BJ (cell line): ENCODE results near the gene UBXN6. TPM values are rescaled to one million over a fixed set of nuclear protein-coding genes. Genes with fewer than 3 reads are reported as not detected.

ENCODE experiments used
- CTCF ChIA-PET: fragments of 350-600 bp; formaldehyde crosslinking; extraction: SDS; loops from one replicate; lab custom pipeline; 2021; ENCODE audit warnings: antibody characterized with exemption, inconsistent platforms; lab: Yijun Ruan, JAX
- POLR2A ChIA-PET: fragments of 300-600 bp; sonication (Branson Sonifier 250); formaldehyde crosslinking; extraction: SDS; loops from one replicate; lab custom pipeline; 2021; ENCODE audit warnings: antibody characterized with exemption; lab: Charles Lee
- DNase-seq: peaks from one replicate; pipeline ENCODE4 v3.0.0-alpha.2; 2011; ENCODE audit warnings: low read depth
- H3K27me3 ChIP-seq: 2 replicates; pipeline ENCODE4 v1.6.0; 2011; ENCODE audit warnings: low read length; ENCODE audit not compliant: control insufficient read depth, insufficient read depth
- H3K36me3 ChIP-seq: 2 replicates; pipeline ENCODE4 v1.5.1; 2011; ENCODE audit warnings: low read length; ENCODE audit not compliant: control insufficient read depth, insufficient read depth
- H3K4me3 ChIP-seq: 2 replicates; pipeline ENCODE4 v1.5.1; 2011; ENCODE audit warnings: low read depth, mild to moderate bottlenecking, control low read depth, low read length
- polyA plus RNA-seq: library from polyadenylated mRNA; depleted of rRNA; stranded (reverse); fragments of >200 nt; gene quantifications from 2 replicates; pipeline ENCODE4 v1.2.3, GENCODE V29; 2011
- TF ChIP-seq, protein P1 (sequence below): IDR thresholded peaks from 2 replicates; pipeline ENCODE4 v1.5.1; 2011; ENCODE audit warnings: low read depth, mild to moderate bottlenecking, control low read depth, inconsistent platforms, low read length, moderate library complexity; ENCODE audit not compliant: insufficient read depth

UBXN6 gene
- polyA plus RNA-seq, 1 experiment, result 127 TPM

DNA sequence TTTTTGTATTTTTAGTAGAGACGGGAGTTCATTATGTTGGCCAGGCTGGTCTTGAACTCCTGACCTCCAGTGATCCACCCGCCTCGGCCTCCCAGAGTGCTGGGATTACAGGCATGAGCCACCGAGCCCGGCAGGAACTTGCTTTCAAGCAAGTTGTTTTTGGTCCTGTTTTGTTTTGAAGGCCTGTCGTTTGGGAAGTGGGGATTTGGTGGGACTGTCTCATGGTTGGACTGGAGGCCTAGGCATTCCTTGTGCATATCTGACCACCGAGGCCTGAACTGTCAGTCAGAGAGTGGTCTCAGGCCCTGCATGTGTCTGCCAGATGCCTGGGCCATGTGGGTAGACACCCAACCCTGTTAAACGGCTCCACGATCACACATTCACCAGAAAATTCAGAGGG, 26.3 kb downstream of the UBXN6 start:
- H3K4me3 ChIP-seq, result no peak overlapping the region
- CTCF ChIA-PET, result no interaction called here
- H3K36me3 ChIP-seq, result peaks cover 13% of the 10 kb centered on the region
- DNase-seq, result no peak
- TF ChIP-seq, protein P1, sequence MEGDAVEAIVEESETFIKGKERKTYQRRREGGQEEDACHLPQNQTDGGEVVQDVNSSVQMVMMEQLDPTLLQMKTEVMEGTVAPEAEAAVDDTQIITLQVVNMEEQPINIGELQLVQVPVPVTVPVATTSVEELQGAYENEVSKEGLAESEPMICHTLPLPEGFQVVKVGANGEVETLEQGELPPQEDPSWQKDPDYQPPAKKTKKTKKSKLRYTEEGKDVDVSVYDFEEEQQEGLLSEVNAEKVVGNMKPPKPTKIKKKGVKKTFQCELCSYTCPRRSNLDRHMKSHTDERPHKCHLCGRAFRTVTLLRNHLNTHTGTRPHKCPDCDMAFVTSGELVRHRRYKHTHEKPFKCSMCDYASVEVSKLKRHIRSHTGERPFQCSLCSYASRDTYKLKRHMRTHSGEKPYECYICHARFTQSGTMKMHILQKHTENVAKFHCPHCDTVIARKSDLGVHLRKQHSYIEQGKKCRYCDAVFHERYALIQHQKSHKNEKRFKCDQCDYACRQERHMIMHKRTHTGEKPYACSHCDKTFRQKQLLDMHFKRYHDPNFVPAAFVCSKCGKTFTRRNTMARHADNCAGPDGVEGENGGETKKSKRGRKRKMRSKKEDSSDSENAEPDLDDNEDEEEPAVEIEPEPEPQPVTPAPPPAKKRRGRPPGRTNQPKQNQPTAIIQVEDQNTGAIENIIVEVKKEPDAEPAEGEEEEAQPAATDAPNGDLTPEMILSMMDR, result no peak
- POLR2A ChIA-PET, result no interaction called here
- no peaks in the 10 kb centered on the region for H3K27me3 ChIP-seq

DNA sequence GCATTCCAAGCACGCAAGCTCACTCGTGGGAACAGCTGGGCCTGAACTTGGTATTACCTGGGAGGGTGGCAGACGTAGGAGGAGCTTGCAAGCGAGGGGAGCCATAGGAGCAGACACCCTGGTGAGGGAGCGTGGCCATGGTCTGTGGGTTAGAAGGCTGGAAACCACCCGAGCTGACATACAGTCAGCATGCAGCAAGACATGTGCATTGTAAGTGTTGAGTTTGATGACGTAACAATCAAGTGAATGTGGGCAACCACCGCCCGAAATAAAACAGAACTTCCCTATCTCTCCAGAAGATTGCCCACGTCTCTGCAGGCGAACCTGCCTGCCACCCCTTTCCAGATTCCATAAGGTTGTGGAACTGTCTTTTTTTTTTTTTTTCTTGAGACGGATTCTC, 26.8 kb downstream of the UBXN6 start:
- no peak for DNase-seq
- ChIA-PET POLR2A (no interaction called here), CTCF (no interaction called here)
- peaks cover 13% of the 10 kb centered on the region for H3K36me3 ChIP-seq
- no peaks in the 10 kb centered on the region for H3K27me3 ChIP-seq
- H3K4me3 ChIP-seq, result no peak overlapping the region
- TF ChIP-seq, protein P1, result no peak

DNA sequence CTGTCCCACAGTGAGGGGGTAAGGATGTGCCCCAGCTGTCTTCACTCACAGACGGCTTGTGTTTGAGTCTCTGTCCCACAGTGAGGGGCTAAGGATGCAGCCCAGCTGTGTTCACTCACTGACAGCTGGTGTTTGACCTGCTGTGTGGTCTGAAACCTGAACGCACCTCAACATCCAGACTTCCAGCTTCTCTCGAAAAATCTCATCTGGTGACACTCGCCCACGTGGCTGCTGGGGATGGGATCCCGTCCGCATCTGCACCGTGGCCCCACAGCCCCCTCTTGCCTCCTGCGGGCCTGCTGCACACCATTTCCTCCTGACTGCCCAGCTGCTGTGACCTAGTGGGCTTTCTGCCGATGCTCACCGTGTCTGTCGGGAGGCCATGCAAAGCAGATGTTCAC, 27.8 kb downstream of the UBXN6 start:
- Histone ChIP-seq H3K4me3 (no peak overlapping the region), H3K36me3 (peaks cover 13% of the 10 kb centered on the region), H3K27me3 (no peaks in the 10 kb centered on the region)
- TF ChIP-seq, protein P1, result no peak
- ChIA-PET POLR2A (interaction anchor here (0.6 kb wide), 1 partner anchor 13 kb away, joined by 5 read pairs; no protein-coding TSS in a partner anchor), CTCF (interaction anchor here (0.6 to 1.5 kb wide), 2 partner anchors 10 to 56 kb away, joined by 3 read pairs; no protein-coding TSS in a partner anchor)
- no peak for DNase-seq

DNA sequence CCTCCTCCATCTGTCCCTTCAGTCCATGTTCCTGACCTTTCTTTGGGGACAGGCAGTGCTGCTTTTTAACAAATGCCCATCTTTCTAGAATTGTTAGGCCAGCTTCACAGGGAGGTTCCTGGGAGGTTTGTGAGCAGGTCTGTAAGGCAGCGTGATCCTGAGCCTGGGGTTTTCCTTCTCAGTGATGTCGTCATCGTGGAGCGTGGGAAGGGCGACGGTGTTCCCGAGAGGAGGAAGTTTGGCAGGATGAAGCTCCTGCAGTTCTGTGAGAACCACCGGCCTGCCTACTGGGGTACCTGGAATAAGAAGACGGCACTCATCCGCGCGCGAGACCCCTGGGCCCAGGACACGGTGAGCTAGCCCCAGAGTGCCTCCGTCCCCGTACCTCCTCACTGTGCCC, 28.3 kb downstream of the UBXN6 start:
- TF ChIP-seq, protein P1, result no peak
- Histone ChIP-seq H3K27me3 (no peaks in the 10 kb centered on the region), H3K36me3 (peaks cover 13% of the 10 kb centered on the region), H3K4me3 (no peak overlapping the region)
- POLR2A ChIA-PET, result no interaction called here
- DNase-seq, result no peak
- CTCF ChIA-PET, result interaction anchor here (1.5 kb wide), 2 partner anchors 10 to 26 kb away, joined by 3 read pairs; no protein-coding TSS in a partner anchor

DNA sequence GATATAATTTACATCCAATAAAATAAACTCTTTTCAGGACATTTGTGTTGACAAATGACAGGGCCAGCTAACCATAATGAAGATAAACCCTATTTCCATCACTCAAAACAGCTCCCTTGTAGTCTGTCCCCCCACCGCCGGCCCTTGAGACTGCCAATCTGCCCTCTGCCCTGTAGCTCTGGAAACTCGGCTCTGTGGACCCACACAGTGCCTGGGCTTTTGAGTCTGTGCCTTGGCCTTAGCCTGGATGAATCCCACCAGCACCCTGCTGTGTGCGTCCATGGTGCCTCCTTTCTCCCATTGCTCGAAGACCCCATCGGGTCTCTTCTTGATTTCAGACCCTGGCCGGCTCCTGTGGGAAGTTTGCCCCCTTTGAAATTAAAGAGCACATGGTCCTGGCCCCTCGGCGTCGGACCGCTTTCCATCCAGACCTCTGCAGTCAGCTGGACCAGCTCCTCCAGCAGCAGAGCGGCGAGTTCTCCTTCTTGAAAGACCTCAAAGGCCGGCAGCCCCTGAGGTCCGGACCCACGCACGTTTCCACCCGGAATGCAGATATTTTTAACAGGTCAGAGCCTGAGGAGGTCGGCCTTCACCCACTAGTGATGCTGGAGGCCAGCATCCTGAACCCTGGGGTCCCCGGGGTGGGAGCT, 29.1 kb downstream of the UBXN6 start:
- TF ChIP-seq, protein P1, result no peak
- DNase-seq, result no peak
- ChIA-PET CTCF (interaction anchor here (1.5 kb wide), 2 partner anchors 9 to 27 kb away, joined by 3 read pairs; no protein-coding TSS in a partner anchor), POLR2A (no interaction called here)
- H3K36me3 ChIP-seq, result peaks cover 11% of the 10 kb centered on the region
- H3K4me3 ChIP-seq, result no peak overlapping the region
- no peaks in the 10 kb centered on the region for H3K27me3 ChIP-seq
